ENCODE measurements around the gene SORBS1. TPM values are rescaled to one million over a fixed set of nuclear protein-coding genes. Genes with fewer than 3 reads are reported as not detected.

Gene SORBS1
- total and polyA plus RNA-seq, 2 donors (not counting 1 experiment from before 2014, with no cell fraction given), result 0.21 to 1.5 TPM

DNA sequence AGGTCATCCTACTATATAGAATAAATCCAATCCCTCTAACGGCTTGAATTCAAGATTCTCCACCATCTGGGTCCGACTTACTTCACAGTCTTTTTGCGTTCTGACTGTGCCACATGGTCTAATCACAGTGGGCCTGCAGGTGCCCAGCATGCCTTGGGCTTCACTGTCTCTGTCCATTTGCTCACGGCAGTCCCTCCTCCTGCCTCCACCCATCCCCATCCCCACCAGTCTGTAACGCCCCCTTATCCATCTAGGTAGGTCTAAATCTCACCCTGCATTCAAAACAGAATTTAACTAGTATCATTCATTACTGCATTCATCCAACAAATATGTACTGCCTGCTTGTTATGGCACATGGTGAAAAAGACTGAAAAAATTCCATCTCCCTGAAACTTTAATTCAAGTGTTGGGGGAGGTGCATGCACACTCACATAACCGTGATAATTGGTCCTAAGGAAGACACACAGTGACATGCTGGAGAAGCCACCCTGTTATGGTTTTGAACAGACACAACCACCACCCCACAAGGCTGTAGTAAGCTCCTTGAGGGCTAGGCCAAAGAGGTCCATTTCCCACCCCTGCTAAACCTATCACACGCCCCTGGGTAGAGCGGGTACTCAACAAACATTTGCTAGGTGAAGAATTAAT, 24.2 kb downstream of the SORBS1 start:
- no peak overlapping the region for H3K4me3 Mint-ChIP-seq
- TF ChIP-seq EZH2 (IDR thresholded peaks at IDR 0.05; ENCODE audit: borderline replicate concordance, insufficient read depth, low read depth, low read length, poor library complexity, severe bottlenecking), result no peak
- TF ChIP-seq, protein P1, sequence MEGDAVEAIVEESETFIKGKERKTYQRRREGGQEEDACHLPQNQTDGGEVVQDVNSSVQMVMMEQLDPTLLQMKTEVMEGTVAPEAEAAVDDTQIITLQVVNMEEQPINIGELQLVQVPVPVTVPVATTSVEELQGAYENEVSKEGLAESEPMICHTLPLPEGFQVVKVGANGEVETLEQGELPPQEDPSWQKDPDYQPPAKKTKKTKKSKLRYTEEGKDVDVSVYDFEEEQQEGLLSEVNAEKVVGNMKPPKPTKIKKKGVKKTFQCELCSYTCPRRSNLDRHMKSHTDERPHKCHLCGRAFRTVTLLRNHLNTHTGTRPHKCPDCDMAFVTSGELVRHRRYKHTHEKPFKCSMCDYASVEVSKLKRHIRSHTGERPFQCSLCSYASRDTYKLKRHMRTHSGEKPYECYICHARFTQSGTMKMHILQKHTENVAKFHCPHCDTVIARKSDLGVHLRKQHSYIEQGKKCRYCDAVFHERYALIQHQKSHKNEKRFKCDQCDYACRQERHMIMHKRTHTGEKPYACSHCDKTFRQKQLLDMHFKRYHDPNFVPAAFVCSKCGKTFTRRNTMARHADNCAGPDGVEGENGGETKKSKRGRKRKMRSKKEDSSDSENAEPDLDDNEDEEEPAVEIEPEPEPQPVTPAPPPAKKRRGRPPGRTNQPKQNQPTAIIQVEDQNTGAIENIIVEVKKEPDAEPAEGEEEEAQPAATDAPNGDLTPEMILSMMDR (IDR thresholded peaks at IDR 0.05), result no peak
- intact Hi-C loops (cut with micrococcal nuclease), result no loop called here
- Histone ChIP-seq H3K9ac (ENCODE audit: low read length) (no peak overlapping the region), H3K9me3 (ENCODE audit: control extremely low read depth in 1 of 3, control insufficient read depth in 2 of 3, insufficient read depth in 1 of 3, low read length in 2 of 3) (no peaks in the 10 kb centered on the region), H4K20me1 (ENCODE audit: control insufficient read depth, insufficient read depth, low read length, poor library complexity, severe bottlenecking) (no peaks in the 10 kb centered on the region), H3K79me2 (ENCODE audit: control insufficient read depth, insufficient read depth, low read length) (no peaks in the 10 kb centered on the region), H3K36me3 (replicated peaks in 1 of 2; ENCODE audit: control extremely low read depth in 1 of 2, control insufficient read depth in 1 of 2, extremely low read depth in 1 of 2, insufficient read depth in 2 of 2, low read length in 1 of 2) (no peaks in the 10 kb centered on the region), H3K4me2 (replicated peaks; ENCODE audit: low read depth, low read length, poor library complexity, severe bottlenecking) (no peak overlapping the region), H3K4me3 (ENCODE audit: control extremely low read depth in 1 of 5, extremely low read depth in 1 of 5, insufficient read depth in 1 of 5, low read depth in 2 of 5, low read length in 4 of 5) (no peak overlapping the region), H3K27ac (ENCODE audit: low read length in 2 of 2) (no peak overlapping the region), H3K27me3 (replicated peaks in 1 of 4; ENCODE audit: control extremely low read depth in 1 of 4, control insufficient read depth in 3 of 4, insufficient read depth in 4 of 4, low read length in 3 of 4) (no peaks in the 10 kb centered on the region), H2AFZ (ENCODE audit: insufficient read depth, low read depth, low read length, poor library complexity, severe bottlenecking) (no peak overlapping the region), H3K4me1 (ENCODE audit: control insufficient read depth in 2 of 2, insufficient read depth in 2 of 2, low read length in 2 of 2) (no peaks in the 10 kb centered on the region)
- DNase-seq (no peak), ATAC-seq (ENCODE audit: low read depth) (no peak)
- no peak overlapping the region for H3K27ac Mint-ChIP-seq
- H3K9me3 Mint-ChIP-seq (ENCODE audit: insufficient read depth), result no peaks in the 10 kb centered on the region
- WGBS (ENCODE audit: insufficient coverage), result 89% methylated on average over 5 of the region's 8 CpGs
- peaks cover 2% of the 10 kb centered on the region for H3K27me3 Mint-ChIP-seq
- ChIA-PET CTCF (no interaction called here), POLR2A (no interaction called here)
- H3K4me1 Mint-ChIP-seq, result no peaks in the 10 kb centered on the region

DNA sequence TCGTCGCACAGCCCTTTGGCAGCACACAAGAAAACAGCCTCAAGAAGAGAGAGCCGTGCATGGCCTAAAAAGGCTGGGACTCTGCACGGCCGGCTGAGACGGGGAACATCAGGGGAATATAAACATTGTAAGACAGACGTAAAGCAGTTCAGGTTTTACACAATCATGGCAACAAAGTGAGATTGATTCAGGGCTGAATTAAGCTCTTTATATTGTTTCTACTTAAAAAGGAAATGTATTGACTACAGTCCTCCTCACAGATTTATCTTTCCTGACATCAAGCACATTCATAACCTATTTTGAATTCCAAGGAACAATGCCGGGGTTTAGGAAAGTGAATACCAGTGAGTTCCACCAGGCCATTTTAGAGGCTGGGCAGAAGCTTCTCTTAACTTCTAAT, 25.2 kb downstream of the SORBS1 start:
- H3K9ac ChIP-seq (ENCODE audit: low read length), result no peak overlapping the region
- intact Hi-C loops (cut with micrococcal nuclease), result no loop called here
- no peak overlapping the region for H2AFZ ChIP-seq (ENCODE audit: insufficient read depth, low read depth, low read length, poor library complexity, severe bottlenecking)
- Mint-ChIP-seq H3K4me1 (no peaks in the 10 kb centered on the region), H3K27ac (no peak overlapping the region), H3K4me3 (no peak overlapping the region), H3K9me3 (ENCODE audit: insufficient read depth) (no peaks in the 10 kb centered on the region), H3K27me3 (no peaks in the 10 kb centered on the region)
- H3K79me2 ChIP-seq (ENCODE audit: control insufficient read depth, insufficient read depth, low read length), result no peaks in the 10 kb centered on the region
- no peaks in the 10 kb centered on the region for H3K4me1 ChIP-seq (ENCODE audit: control insufficient read depth in 2 of 2, insufficient read depth in 2 of 2, low read length in 2 of 2)
- no peak for DNase-seq
- H3K9me3 ChIP-seq (ENCODE audit: control extremely low read depth in 1 of 3, control insufficient read depth in 2 of 3, insufficient read depth in 1 of 3, low read length in 2 of 3), result no peaks in the 10 kb centered on the region
- no peaks in the 10 kb centered on the region for H4K20me1 ChIP-seq (ENCODE audit: control insufficient read depth, insufficient read depth, low read length, poor library complexity, severe bottlenecking)
- POLR2A ChIA-PET, result no interaction called here
- no peaks in the 10 kb centered on the region for H3K27me3 ChIP-seq (replicated peaks in 1 of 4; ENCODE audit: control extremely low read depth in 1 of 4, control insufficient read depth in 3 of 4, insufficient read depth in 4 of 4, low read length in 3 of 4)
- ATAC-seq (ENCODE audit: low read depth), result no peak
- TF ChIP-seq EZH2 (IDR thresholded peaks at IDR 0.05; ENCODE audit: borderline replicate concordance, insufficient read depth, low read depth, low read length, poor library complexity, severe bottlenecking), result no peak
- TF ChIP-seq, protein P1 (IDR thresholded peaks at IDR 0.05), result no peak
- no peak overlapping the region for H3K4me3 ChIP-seq (ENCODE audit: control extremely low read depth in 1 of 5, extremely low read depth in 1 of 5, insufficient read depth in 1 of 5, low read depth in 2 of 5, low read length in 4 of 5)
- no peak overlapping the region for H3K4me2 ChIP-seq (replicated peaks; ENCODE audit: low read depth, low read length, poor library complexity, severe bottlenecking)
- CTCF ChIA-PET, result no interaction called here
- no peaks in the 10 kb centered on the region for H3K36me3 ChIP-seq (replicated peaks in 1 of 2; ENCODE audit: control extremely low read depth in 1 of 2, control insufficient read depth in 1 of 2, extremely low read depth in 1 of 2, insufficient read depth in 2 of 2, low read length in 1 of 2)
- no peak overlapping the region for H3K27ac ChIP-seq (ENCODE audit: low read length in 2 of 2)
- WGBS (ENCODE audit: insufficient coverage), result 98% methylated on average over 5 of the region's 8 CpGs
